ENCODE measurements around the gene ABCG5.
A peak's percentile ranks its signal among the peaks of the same experiment; 100 is the strongest.

Gene ABCG5

GRCh38 chr2:43838560-43839267 is at the start of gene ABCG5, which contains the start of gene ABCG8:
Gene ABCG5 (minus strand): TSS chr2:43838839. CDS start chr2:43838679, 160 bp downstream.
Gene ABCG8 (plus strand): TSS chr2:43838971. CDS start chr2:43839054, 83 bp downstream.
- DNase-seq (ENCODE audit: low spot score), result peak; percentile 9

- no peak for DNase-seq (ENCODE audit: low spot score)
Measured at GRCh38 chr2:43887176-43887575, 48.5 kb upstream of the ABCG5 start.

GRCh38 chr2:43885132-43885632 is 46.5 kb upstream of the ABCG5 start:
- no peak for DNase-seq (ENCODE audit: low spot score)

- DNase-seq (ENCODE audit: low spot score), result no peak
Measured at GRCh38 chr2:43884689-43885088, 46.0 kb upstream of the ABCG5 start.

- no peak for DNase-seq (ENCODE audit: low spot score)
Measured at GRCh38 chr2:43882312-43882711, 43.7 kb upstream of the ABCG5 start.

GRCh38 chr2:43880952-43881351 is 42.3 kb upstream of the ABCG5 start:
- DNase-seq (ENCODE audit: low spot score), result no peak

GRCh38 chr2:43880471-43880870 is 41.8 kb upstream of the ABCG5 start:
- no peak for DNase-seq (ENCODE audit: low spot score)

- no peak for DNase-seq (ENCODE audit: low spot score)
Measured at GRCh38 chr2:43879261-43879660, 40.6 kb upstream of the ABCG5 start.

- peak; percentile 88 for DNase-seq (ENCODE audit: low spot score)
Measured at GRCh38 chr2:43877782-43878464, 39.3 kb upstream of the ABCG5 start.

- DNase-seq (ENCODE audit: low spot score), result no peak
Measured at GRCh38 chr2:43874776-43875451, 36.3 kb upstream of the ABCG5 start.

- DNase-seq (ENCODE audit: low spot score), result no peak
Measured at GRCh38 chr2:43872151-43872550, 33.5 kb upstream of the ABCG5 start.

- DNase-seq (ENCODE audit: low spot score), result no peak
Measured at GRCh38 chr2:43855292-43855691, 16.7 kb upstream of the ABCG5 start.

- DNase-seq (ENCODE audit: low spot score), result peak; percentile 2
Measured at GRCh38 chr2:43854671-43855070, 16.0 kb upstream of the ABCG5 start.

GRCh38 chr2:43853141-43854081 is 14.8 kb upstream of the ABCG5 start:
- peak; percentile 7 for DNase-seq (ENCODE audit: low spot score)

GRCh38 chr2:43852196-43852730 is 13.6 kb upstream of the ABCG5 start:
- peak; percentile 4 for DNase-seq (ENCODE audit: low spot score)

GRCh38 chr2:43851011-43851980 is 12.7 kb upstream of the ABCG5 start:
- DNase-seq (ENCODE audit: low spot score), result peak; percentile 5

- DNase-seq (ENCODE audit: low spot score), result peak; percentile 2
Measured at GRCh38 chr2:43848214-43848613, 9.6 kb upstream of the ABCG5 start.

GRCh38 chr2:43846140-43846793 is 7.6 kb upstream of the ABCG5 start:
- DNase-seq (ENCODE audit: low spot score), result peak; percentile 2

GRCh38 chr2:43845181-43845580 is 6.5 kb upstream of the ABCG5 start:
- DNase-seq (ENCODE audit: low spot score), result no peak

GRCh38 chr2:43842866-43843226 is 4.2 kb upstream of the ABCG5 start:
- DNase-seq (ENCODE audit: low spot score), result no peak
